CD8-positive, alpha-beta memory T cell (primary cell): ENCODE measurements around the gene DPH3. TPM values are rescaled to one million over a fixed set of nuclear protein-coding genes. Genes with fewer than 3 reads are reported as not detected.

Experiments used
- CTCF ChIA-PET: fragments of 350-600 bp; sonication (Branson Sonifier 250); formaldehyde crosslinking; loops from one replicate; lab custom pipeline; 2021; ENCODE audit warnings: antibody characterized with exemption; lab: Charles Lee
- POLR2A ChIA-PET: fragments of 350-600 bp; sonication (Branson Sonifier 250); formaldehyde crosslinking; loops from one replicate; lab custom pipeline; 2021; ENCODE audit warnings: antibody characterized with exemption; lab: Charles Lee
- DNase-seq, 5 donors: peaks; one replicate each; pipeline versions ENCODE4 v3.0.0 to v3.0.0-alpha.2; 2020 to 2022; ENCODE audit warnings: mixed read lengths in 1 of 5
- H3K27ac ChIP-seq: one replicate; pipeline ENCODE4 v1.7.0; 2013; ENCODE audit warnings: low read depth, mild to moderate bottlenecking, low read length, moderate library complexity
- H3K27me3 ChIP-seq: 2 replicates; pipeline ENCODE4 v1.7.0; 2013; ENCODE audit warnings: low read length, mild to moderate bottlenecking; ENCODE audit not compliant: insufficient read depth, poor library complexity, severe bottlenecking
- H3K36me3 ChIP-seq: 2 replicates; pipeline ENCODE4 v1.7.0; 2013; ENCODE audit warnings: mild to moderate bottlenecking, low read length, moderate library complexity; ENCODE audit not compliant: insufficient read depth
- H3K4me1 ChIP-seq: 2 replicates; pipeline ENCODE4 v1.7.0; 2013; ENCODE audit warnings: mild to moderate bottlenecking, low read length, moderate library complexity; ENCODE audit not compliant: insufficient read depth
- H3K4me3 ChIP-seq: 2 replicates; pipeline ENCODE4 v1.7.0; 2013; ENCODE audit warnings: mild to moderate bottlenecking, low read length
- H3K9me3 ChIP-seq: 2 replicates; pipeline ENCODE4 v1.7.0; 2013; ENCODE audit warnings: mild to moderate bottlenecking, low read length
- H3K27ac Mint-ChIP-seq, 8 donors: one replicate each; pipeline ENCODE4 v1.8.0; 2020 to 2021; ENCODE audit warnings: mixed read lengths in 8 of 8, mild to moderate bottlenecking in 6 of 8, inconsistent platforms in 3 of 8, moderate library complexity in 3 of 8
- H3K27me3 Mint-ChIP-seq, 2 donors: one replicate each; pipeline ENCODE4 v1.8.0; 2020 to 2021; ENCODE audit warnings: mixed read lengths in 2 of 2, mild to moderate bottlenecking in 1 of 2, moderate library complexity in 1 of 2
- H3K36me3 Mint-ChIP-seq, 3 donors: one replicate each; pipeline ENCODE4 v1.8.0; 2020 to 2021; ENCODE audit warnings: mixed read lengths in 3 of 3, inconsistent platforms in 1 of 3, mild to moderate bottlenecking in 1 of 3
- H3K4me1 Mint-ChIP-seq, 3 donors: one replicate each; pipeline ENCODE4 v1.8.0; 2020 to 2021; ENCODE audit warnings: mixed read lengths in 3 of 3, inconsistent platforms in 1 of 3, mild to moderate bottlenecking in 1 of 3
- H3K4me3 Mint-ChIP-seq, 7 donors: one replicate each; pipeline ENCODE4 v1.8.0; 2020 to 2021; ENCODE audit warnings: mixed read lengths in 7 of 7, mild to moderate bottlenecking in 6 of 7, moderate library complexity in 4 of 7, inconsistent platforms in 2 of 7
- H3K9me3 Mint-ChIP-seq, 5 donors: one replicate each; pipeline ENCODE4 v1.8.0; 2020 to 2022; ENCODE audit warnings: mixed read lengths in 5 of 5, mild to moderate bottlenecking in 3 of 5, moderate library complexity in 2 of 5, inconsistent platforms in 1 of 5
- polyA plus RNA-seq: library from polyadenylated mRNA; unstranded; fragments of 300-500 nt; fragmentation: Illumina TruSeq; gene quantifications from one replicate; pipeline ENCODE4 v1.2.3, GENCODE V29; 2021
- total RNA-seq, 2 experiments: library from RNA; stranded (reverse); gene quantifications; one replicate each; pipeline ENCODE4 v1.2.3, GENCODE V29; 2021

The DPH3 gene
- total and polyA plus RNA-seq, 3 experiments from 2014 or later = 29.9 to 32.8 (median 31.7) TPM

DNA sequence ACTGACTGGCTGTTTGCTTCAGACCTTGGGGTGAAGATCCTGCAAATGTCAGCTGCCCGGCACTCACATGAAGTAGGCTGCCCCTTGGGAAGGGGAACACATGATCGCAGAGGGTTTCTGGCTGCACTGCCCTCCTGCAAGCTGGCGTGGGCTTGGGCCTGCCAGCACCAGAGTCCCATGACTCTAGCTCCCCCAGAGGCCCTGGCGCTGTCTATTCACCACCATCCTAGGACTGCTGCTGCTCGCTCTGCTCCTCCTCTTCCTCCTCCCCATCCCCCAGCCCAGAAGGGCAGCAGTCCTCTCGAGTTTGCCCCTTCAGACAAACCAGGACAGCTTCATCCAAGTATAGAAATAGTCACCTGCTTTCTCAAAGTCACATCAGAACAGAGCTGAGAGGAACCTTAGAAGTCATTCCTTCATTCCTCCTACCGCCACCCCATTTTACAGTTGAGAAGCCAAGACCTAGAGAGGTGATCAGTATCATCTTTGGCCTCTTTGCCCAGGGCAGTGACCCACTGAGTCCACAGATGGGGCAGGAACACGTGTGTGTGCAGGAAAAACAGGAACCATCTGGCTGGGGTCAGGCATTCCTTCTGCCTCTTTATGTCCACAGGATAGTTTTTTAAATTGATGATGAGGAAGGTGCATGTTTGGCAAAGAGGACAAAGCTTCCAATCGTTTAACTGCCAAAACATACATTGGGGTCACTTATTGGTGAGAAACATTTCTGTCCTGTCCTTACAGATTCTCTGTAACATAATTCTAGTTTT is 13.2 kb downstream of the DPH3 start:
- no peaks in the 10 kb centered on the region for H3K9me3 Mint-ChIP-seq
- Histone ChIP-seq H3K9me3 (no peaks in the 10 kb centered on the region), H3K4me1 (no peaks in the 10 kb centered on the region), H3K27me3 (no peaks in the 10 kb centered on the region), H3K4me3 (no peak overlapping the region), H3K36me3 (no peaks in the 10 kb centered on the region), H3K27ac (no peak overlapping the region)
- H3K27ac Mint-ChIP-seq = peak overlapping the region in 2 of 8 donors; percentile 21 to 93
- H3K36me3 Mint-ChIP-seq = no peaks in the 10 kb centered on the region
- peaks cover 6 to 18% (median 9%) of the 10 kb centered on the region in 3 donors for H3K4me1 Mint-ChIP-seq
- DNase-seq = no peak
- POLR2A ChIA-PET = interaction anchor here (0.6 to 1.1 kb wide), 2 partner anchors 13 to 394 kb away, joined by 3 to 4 read pairs; partner anchors contain the start of gene DPH3
- no peak overlapping the region for H3K4me3 Mint-ChIP-seq
- CTCF ChIA-PET = no interaction called here
- no peaks in the 10 kb centered on the region for H3K27me3 Mint-ChIP-seq

DNA sequence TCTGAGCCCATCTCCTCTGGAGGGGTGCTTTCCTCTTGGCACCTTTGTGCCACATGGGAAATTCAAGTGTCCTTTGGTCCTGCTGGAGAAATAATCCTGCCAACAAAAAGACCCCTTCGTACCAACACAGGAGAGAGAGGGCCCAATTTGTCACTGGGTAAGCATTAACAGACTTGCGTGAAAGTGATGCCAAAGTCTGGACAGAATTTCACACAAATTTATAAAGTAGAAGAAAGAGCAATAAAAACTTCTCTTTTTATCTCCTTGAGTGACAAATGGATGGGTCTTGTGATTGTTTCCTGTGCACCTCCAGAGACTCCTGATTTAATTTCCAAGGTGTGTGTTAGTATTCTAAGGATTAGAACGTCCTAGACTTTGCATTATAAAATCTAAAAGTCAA is 14.9 kb downstream of the DPH3 start:
- no peaks in the 10 kb centered on the region for H3K36me3 ChIP-seq
- no peaks in the 10 kb centered on the region for H3K27me3 ChIP-seq
- no peak overlapping the region for H3K27ac ChIP-seq
- H3K9me3 ChIP-seq = no peaks in the 10 kb centered on the region
- ChIA-PET POLR2A (no interaction called here), CTCF (no interaction called here)
- Mint-ChIP-seq H3K27me3 (no peaks in the 10 kb centered on the region), H3K36me3 (no peaks in the 10 kb centered on the region), H3K9me3 (no peaks in the 10 kb centered on the region), H3K4me3 (no peak overlapping the region), H3K4me1 (peaks cover 6 to 13% (median 9%) of the 10 kb centered on the region in 3 donors), H3K27ac (no peak overlapping the region)
- no peak overlapping the region for H3K4me3 ChIP-seq
- no peaks in the 10 kb centered on the region for H3K4me1 ChIP-seq
- DNase-seq = no peak

DNA sequence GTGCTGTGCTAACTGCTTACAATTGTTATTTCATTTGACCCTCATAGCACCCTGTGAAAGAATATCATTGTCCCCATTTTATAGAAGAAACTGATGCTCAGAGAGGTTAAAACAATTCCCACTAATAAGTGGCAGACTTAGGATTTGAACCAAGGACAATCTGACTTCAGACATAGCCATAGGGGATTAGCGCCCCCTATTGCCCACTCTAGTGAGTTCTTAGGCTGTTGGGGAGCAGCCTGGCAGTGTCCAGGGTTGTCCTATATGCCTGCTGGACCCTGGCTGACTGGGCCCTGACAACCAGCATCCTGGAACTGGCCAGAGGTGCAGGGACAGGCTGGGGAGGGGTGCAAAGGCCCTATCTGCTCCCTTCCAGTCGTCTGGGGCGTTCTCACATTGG is 15.4 kb downstream of the DPH3 start:
- H3K27ac Mint-ChIP-seq = no peak overlapping the region
- peaks cover 6 to 11% (median 9%) of the 10 kb centered on the region in 3 donors for H3K4me1 Mint-ChIP-seq
- H3K36me3 ChIP-seq = no peaks in the 10 kb centered on the region
- no peaks in the 10 kb centered on the region for H3K27me3 ChIP-seq
- DNase-seq = no peak
- H3K36me3 Mint-ChIP-seq = no peaks in the 10 kb centered on the region
- no peak overlapping the region for H3K27ac ChIP-seq
- no peaks in the 10 kb centered on the region for H3K4me1 ChIP-seq
- no peak overlapping the region for H3K4me3 Mint-ChIP-seq
- no peaks in the 10 kb centered on the region for H3K27me3 Mint-ChIP-seq
- POLR2A ChIA-PET = no interaction called here
- CTCF ChIA-PET = interaction anchor here (1.1 kb wide), 1 partner anchor 9 kb away, joined by 3 read pairs; no protein-coding TSS in a partner anchor
- no peak overlapping the region for H3K4me3 ChIP-seq
- H3K9me3 Mint-ChIP-seq = no peaks in the 10 kb centered on the region
- no peaks in the 10 kb centered on the region for H3K9me3 ChIP-seq

DNA sequence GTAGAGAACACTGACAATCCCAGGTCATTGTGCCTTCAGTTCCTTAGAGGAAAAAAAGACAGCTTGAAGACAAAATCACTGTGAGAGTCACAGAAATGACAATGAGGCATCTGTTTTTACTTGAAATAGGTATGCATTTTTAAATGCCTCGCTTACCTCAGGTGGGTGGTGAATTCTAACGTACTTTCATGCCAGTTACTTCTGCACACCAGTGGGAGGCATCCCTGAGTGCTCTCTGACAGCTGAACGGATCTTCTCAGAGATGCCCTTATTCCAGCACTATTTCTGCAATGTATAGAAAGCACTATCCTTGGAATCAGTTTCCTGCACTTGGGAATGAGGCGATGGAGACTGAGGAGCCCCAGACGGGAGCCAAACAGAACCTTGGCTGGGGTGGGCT is 16.2 kb downstream of the DPH3 start:
- no peaks in the 10 kb centered on the region for H3K4me1 ChIP-seq
- no peaks in the 10 kb centered on the region for H3K36me3 ChIP-seq
- ChIA-PET CTCF (interaction anchor here (0.7 to 2.0 kb wide), 4 partner anchors 10 to 432 kb away, joined by 3 to 6 read pairs (median 4); partner anchors contain the start of genes DPH3 and OXNAD1), POLR2A (no interaction called here)
- no peaks in the 10 kb centered on the region for H3K9me3 Mint-ChIP-seq
- H3K36me3 Mint-ChIP-seq = no peaks in the 10 kb centered on the region
- no peaks in the 10 kb centered on the region for H3K27me3 Mint-ChIP-seq
- H3K4me3 ChIP-seq = no peak overlapping the region
- H3K27ac Mint-ChIP-seq = no peak overlapping the region
- H3K4me3 Mint-ChIP-seq = no peak overlapping the region
- H3K9me3 ChIP-seq = no peaks in the 10 kb centered on the region
- H3K27me3 ChIP-seq = no peaks in the 10 kb centered on the region
- no peak overlapping the region for H3K27ac ChIP-seq
- no peak for DNase-seq
- H3K4me1 Mint-ChIP-seq = peaks cover 6 to 11% (median 9%) of the 10 kb centered on the region in 3 donors

DNA sequence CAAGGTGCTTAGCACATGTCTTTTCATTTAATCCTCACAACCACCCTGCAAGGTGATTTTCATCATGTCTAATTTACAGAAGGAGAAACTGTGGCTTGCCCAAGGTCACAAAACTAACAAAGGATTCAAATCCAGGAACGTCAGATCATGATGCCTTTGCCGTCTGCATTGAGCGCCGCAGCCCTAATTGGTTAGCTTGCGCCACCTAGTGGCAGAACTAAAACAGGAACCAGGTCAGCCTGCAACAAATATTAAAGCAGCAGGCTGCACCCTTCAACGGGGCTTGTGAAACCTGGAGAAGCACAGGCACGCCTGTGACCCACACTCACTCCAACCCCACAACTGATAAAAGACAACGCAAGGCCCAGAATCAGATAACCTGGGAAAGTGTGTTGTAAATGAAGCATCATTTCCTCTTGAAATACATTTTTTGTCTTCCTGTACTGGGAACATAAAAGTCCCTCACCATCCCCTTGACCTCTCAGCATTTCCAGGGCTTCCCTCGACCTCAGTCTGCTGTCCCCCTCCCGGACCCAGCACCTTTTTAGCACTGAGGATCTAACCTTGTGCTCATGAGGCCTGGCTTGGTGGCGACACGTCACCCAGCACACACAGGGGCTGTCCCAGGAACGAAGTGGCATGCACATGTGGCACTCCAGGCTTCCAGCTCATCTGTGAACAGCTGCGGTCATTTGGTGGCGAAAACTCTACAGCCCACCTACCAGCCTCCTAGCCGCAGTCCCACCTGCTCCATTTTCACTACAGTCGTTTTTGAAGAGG is 17.3 kb downstream of the DPH3 start:
- H3K4me1 ChIP-seq = no peaks in the 10 kb centered on the region
- H3K36me3 Mint-ChIP-seq = no peaks in the 10 kb centered on the region
- H3K27me3 ChIP-seq = no peaks in the 10 kb centered on the region
- peaks cover 6 to 11% (median 9%) of the 10 kb centered on the region in 3 donors for H3K4me1 Mint-ChIP-seq
- H3K9me3 Mint-ChIP-seq = no peaks in the 10 kb centered on the region
- no peaks in the 10 kb centered on the region for H3K9me3 ChIP-seq
- DNase-seq = peak; percentile 64 to 83 (median 67)
- no peaks in the 10 kb centered on the region for H3K36me3 ChIP-seq
- H3K4me3 Mint-ChIP-seq = peak overlapping the region in 2 of 7 donors; percentile 30 to 84
- H3K27ac Mint-ChIP-seq = peak overlapping the region in 1 of 8 donors; percentile 18
- no peak overlapping the region for H3K4me3 ChIP-seq
- POLR2A ChIA-PET = no interaction called here
- CTCF ChIA-PET = interaction anchor here (0.7 to 2.0 kb wide), 6 partner anchors 11 to 431 kb away, joined by 3 to 8 read pairs (median 4); partner anchors contain the start of genes DPH3 and OXNAD1
- H3K27me3 Mint-ChIP-seq = no peaks in the 10 kb centered on the region
- no peak overlapping the region for H3K27ac ChIP-seq

DNA sequence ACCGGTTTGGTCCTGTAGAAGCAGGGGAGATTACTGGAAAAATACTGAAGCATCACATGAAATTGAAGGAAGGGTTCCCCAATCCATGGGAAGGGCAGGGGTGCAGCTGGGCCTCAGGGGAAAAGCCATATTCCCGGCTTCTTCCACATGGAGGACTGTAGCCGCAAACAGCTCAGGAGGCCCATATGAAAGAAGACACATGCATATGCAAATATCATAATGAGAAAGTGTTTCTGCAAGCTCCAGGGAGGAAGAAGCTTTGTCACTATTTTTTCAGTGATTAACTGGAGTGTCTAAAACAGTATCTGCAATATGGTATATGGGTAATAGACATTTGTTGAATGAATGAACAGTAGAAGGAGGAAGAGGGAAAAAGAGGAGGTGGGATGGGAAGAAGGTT is 19.1 kb downstream of the DPH3 start:
- Mint-ChIP-seq H3K4me3 (no peak overlapping the region), H3K9me3 (no peaks in the 10 kb centered on the region), H3K4me1 (peaks cover 6 to 11% (median 9%) of the 10 kb centered on the region in 3 donors), H3K27me3 (no peaks in the 10 kb centered on the region), H3K36me3 (no peaks in the 10 kb centered on the region), H3K27ac (no peak overlapping the region)
- H3K27ac ChIP-seq = no peak overlapping the region
- H3K4me3 ChIP-seq = no peak overlapping the region
- H3K4me1 ChIP-seq = no peaks in the 10 kb centered on the region
- no peak for DNase-seq
- no peaks in the 10 kb centered on the region for H3K36me3 ChIP-seq
- ChIA-PET POLR2A (no interaction called here), CTCF (interaction anchor here (0.9 to 1.3 kb wide), 2 partner anchors 18 to 198 kb away, joined by 3 read pairs; no protein-coding TSS in a partner anchor)
- H3K9me3 ChIP-seq = no peaks in the 10 kb centered on the region
- H3K27me3 ChIP-seq = no peaks in the 10 kb centered on the region

DNA sequence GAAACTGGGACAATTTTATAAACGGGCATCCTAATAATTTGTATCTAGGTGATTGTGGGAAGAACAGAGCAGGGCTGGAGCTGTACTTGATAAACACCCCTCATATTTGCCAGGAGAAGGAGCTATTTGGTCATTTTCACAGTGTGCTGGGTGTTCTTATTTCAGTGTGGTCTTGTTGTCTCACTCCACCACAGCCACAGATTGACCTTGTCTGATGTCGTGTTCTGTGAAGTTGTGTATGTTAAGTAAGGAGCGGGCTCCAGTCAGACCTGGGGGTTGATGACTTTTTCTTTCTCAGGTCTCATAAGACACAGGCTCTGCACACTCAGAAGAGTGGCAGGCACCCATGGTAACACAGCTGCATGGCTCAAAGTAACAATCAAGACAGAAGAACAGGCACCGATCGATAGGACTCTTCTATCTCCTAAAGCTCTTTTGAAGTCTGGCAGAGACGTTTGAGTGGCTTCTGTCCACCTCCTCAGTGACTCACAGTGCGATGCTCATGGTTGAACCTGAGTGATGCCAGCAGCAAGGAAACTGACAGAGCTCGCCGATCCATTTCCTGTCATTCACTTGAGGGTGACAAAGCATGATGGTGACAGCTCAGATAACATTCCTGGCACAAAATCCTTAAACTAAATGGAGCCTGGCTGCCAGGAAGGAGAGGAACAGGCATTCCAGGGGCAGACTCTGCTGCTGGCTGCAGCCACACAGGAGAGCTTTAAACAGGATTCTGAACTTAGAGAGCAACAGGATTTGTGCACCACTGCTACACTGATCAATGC is 20.8 kb downstream of the DPH3 start:
- H3K9me3 Mint-ChIP-seq = no peaks in the 10 kb centered on the region
- H3K27ac Mint-ChIP-seq = no peak overlapping the region
- H3K4me3 ChIP-seq = no peak overlapping the region
- POLR2A ChIA-PET = no interaction called here
- H3K27me3 Mint-ChIP-seq = no peaks in the 10 kb centered on the region
- H3K4me1 ChIP-seq = no peaks in the 10 kb centered on the region
- no peak overlapping the region for H3K4me3 Mint-ChIP-seq
- H3K9me3 ChIP-seq = no peaks in the 10 kb centered on the region
- CTCF ChIA-PET = interaction anchor here (0.8 to 1.5 kb wide), 4 partner anchors 10 to 66 kb away, joined by 3 read pairs; no protein-coding TSS in a partner anchor
- no peak for DNase-seq
- H3K36me3 Mint-ChIP-seq = no peaks in the 10 kb centered on the region
- no peaks in the 10 kb centered on the region for H3K27me3 ChIP-seq
- peaks cover 6 to 11% (median 9%) of the 10 kb centered on the region in 3 donors for H3K4me1 Mint-ChIP-seq
- no peaks in the 10 kb centered on the region for H3K36me3 ChIP-seq
- H3K27ac ChIP-seq = no peak overlapping the region
